ENCODE results near the gene MLC1. TPM values are rescaled to one million over a fixed set of nuclear protein-coding genes. Genes with fewer than 3 reads are reported as not detected.

The MLC1 gene
- total RNA-seq, 1 donor from 2014 or later = not detected

DNA sequence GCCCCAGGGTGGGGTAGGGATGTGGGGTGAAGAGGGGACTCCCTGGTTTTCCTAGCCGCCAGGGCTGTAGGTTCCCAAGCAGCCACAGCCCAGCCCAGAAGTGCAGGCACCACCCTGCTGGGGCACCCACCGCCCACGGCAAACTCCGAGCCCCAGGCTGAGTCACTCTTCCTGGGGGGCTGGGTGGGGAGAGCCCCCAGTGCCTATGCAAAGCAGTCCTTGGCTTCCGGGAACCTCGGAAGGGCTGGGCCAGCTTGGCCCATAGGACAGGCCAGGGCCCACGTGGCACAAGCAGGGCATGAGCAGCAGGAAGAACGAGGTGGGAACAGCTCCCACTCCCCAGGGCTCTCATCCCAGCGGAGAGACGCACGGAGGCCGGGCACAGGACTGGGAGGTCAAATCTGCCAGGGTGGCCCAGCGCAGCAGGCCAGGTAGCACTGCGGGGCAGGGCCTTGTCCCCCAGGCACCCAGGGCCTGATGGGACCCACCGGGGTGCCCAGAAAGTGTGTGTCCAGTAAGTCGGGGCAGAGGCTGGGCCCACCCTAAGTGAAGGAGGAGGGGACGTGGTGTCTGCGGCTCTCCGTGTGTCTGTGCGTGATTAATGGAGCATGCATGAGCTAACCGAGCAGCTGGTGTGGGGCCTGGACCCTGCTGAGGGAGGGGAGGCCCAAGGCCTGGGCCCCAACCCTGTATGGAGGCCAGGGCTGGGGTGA is 68.1 kb downstream of the MLC1 start:
- DNase-seq (ENCODE audit: low read depth in 2 of 2) = no peak

DNA sequence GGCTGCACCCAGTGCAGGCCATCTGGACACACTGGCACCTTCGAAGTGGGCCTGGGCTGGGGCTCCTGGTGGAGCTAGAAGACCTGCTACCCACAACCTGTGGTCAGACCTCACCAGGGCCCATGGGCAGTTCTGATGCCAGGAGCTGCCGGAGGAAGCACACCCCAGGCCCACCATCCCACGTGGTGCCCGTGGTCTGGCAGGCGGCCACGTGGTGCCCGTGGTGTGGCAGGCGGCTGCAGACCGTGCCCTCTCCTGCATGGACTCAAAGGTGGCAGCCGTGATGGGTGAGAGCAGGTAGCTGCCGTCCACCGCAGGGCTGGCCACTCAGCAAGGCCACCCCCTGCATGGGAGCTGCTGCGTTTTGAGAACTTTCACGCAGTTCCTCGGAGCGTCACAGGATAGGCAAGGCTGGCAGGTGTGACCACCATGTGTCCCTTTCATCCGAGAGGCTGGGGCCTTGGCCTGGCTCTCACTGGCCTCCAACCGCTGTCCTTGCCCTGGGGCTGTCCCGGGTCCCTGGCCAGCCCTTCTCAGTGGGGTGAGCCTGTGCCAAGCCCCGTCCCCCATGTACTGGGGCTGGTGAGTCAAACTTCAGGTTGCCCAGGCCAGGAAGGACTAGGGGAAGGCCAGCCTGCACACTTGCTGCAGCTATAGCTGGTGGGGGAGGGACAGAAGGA is 68.8 kb downstream of the MLC1 start:
- DNase-seq (ENCODE audit: low read depth in 2 of 2) = no peak

DNA sequence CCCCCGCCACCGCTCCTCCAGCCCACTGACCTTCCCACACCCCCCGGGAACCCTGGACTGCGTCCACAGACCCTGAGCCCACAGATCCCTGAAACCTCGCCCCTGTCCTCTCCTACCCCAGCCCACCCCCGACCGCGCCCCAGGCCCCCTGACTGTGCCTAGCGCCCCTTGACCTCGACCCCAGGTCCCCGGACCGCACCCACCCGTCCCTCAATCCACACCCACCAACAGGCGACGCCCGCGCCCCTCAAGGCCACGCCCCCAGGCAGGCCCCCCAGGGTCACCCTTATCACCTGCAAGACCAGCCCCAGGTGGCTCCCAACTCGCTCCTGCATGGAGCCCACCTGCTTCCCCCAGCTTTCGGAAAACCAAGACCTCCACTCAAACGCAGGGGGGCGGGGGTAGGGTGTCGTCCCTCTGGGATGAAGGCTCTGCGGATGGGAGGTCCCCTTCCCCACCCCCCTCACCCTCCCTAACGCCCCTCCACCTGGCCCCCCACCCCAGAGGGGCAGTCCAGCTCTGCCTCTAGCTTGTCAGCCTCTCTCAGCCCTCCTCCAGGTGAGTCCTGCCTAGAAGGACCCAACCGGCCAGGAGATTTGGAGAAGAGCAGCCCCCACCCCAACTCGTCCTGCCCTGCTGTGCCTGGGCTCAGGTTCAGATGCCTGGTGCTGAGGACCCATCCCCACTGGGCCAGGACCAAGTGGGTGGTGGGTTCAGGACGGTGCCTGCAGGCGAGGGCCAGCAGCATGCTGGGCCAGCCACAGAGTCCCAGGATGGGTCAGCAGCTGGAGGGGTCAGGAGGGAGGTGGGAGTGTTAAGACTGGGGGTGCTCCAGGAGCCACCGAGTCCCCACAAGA is 69.5 kb downstream of the MLC1 start:
- DNase-seq (ENCODE audit: low read depth in 2 of 2) = no peak

DNA sequence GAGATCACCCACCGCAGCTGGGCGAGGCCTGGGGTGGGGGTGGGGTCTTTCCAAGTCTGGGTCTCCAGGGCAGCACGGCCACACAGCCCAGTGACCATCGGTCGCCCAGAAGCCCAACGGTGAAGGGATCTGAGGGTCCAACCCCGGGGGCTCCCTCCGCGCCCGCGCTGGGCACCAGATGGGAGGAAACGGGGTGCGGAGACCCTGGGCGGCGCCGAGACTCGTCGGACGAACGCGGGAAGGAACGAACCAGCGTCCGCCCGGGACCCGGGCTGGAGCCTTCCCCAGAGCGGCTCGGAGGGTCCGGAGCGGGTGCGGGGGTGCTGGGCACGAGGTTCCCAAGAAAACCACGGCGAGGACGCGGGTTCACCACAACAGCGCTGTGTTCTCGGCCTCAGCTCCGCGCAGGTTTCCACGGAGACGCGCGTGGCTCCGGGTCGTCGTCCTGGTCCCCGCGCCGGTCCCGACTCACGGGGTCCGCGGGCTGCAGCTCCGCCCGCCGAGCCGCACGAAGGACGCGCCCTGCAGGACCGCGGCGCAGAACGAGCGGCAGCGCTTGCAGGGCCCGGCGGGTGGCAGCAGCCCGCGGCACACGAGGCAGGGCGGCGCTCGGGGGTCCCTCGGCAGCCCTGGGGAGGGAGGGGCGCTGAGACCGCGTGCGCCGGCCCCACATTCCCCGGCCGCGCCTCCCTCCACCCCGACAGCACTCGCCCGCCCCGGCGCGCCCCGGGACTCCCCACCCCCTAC is 70.4 kb downstream of the MLC1 start:
- DNase-seq (ENCODE audit: low read depth in 2 of 2) = no peak

DNA sequence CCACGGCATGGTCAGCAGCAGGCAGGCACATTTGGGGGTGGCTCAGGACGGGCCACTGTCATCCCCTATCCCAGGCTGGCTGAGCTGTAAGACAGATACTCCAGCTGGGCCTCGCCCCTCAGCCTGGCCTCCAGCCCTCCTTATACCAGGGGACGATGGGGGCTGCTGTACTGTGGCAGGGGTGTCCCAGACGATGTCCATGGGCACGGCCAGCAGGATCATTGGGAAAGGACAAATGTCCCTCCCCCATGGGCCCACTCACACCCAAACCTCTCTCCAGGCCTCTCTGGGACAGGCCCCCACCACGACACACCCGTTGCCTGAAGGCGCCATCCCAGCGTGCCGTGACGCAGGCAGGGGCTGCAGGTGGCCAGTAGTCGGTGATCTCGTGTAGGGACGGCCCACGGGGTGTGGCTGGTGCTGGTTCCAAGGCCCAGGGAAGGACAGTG is 71.1 kb downstream of the MLC1 start:
- no peak for DNase-seq (ENCODE audit: low read depth in 2 of 2)

DNA sequence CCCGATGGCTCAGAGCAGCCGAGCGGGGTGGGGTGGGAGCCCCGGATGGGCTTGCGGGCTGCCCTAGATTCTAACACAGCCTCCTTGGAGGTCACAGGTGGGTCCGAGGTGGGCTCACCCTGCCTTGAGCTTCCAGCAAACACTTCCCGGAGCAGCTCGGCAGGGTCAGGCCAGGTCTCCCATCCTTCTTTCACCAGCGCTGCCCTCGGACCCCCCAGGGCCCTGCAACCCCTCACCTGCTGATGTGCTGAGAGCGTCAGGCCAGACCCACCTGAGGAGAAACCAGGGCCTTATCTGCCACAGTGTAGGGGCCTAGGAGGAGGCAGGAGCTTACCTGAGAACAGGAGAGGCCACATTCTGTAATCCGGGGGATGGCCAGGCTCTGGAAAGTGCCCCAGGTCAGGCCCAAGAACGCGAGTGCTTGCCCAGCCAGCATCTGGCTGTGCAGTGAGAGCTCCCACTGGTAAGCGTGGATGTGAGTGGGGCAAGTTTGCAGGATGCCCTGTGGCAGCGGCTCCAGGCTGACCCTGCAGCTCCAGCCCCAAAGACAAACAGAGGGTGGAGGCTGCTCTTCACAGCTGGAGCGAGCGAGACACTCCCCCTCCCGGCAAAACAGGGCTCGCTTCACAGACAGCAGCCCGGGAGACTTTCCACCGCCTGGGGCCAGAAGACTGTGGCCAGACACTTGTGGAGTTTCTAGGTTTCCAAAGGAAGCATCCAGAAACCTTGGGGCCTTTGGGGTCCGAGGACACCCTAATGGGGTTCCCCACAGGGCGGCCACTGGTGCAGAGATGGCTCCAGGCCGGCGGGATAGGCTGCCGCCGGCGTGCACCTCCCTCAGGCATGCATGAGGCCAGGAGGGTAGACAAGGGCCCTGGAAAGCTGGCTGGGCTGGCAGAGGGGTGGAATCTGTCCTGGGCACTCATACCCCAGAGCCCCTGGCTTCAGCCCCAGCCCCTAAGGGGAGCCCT is 72.7 kb downstream of the MLC1 start, which contains the start of gene IL17REL:
IL17REL (minus strand) TSS at position 555 of the 971 bp plus-strand sequence; CDS start at position 436, 119 bp downstream.
- DNase-seq (ENCODE audit: low read depth in 2 of 2) = no peak

DNA sequence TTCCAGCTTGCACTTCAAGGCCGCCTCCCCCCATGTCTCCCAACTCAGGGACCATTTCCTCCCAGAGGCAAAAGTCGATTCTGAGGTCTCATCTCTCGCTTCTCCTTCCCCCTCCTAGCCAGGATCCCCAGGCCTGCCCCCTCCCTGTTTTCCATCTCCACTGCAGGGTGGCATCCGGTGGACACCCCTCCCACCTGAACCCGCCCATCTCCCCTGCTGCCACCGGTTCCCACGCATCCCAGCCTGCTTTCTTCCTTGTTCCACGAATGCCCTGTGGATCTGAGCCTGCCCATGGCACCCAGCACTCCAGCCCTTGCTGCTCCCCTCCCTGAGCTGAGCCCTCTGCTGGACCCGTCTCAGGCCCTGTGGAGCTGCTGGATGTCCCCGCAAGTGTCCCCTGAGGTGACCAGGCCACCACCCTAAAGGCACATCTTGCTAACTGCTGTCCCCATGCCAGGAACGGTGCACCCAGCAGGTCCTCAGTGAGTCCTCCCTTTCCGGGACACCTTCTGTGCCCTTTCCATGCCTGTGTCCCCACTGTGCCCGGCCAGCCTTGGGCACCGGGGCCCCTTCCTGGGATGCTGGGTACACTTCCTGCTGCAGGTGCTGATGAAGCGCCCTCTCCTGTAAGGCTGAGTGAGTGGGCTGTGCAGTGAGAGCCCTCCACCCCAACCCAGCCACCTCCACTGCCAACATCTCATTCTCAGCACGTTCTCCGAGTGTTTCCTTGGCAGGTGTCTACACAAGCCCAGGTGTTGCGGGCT is 73.6 kb downstream of the MLC1 start:
- no peak for DNase-seq (ENCODE audit: low read depth in 2 of 2)

DNA sequence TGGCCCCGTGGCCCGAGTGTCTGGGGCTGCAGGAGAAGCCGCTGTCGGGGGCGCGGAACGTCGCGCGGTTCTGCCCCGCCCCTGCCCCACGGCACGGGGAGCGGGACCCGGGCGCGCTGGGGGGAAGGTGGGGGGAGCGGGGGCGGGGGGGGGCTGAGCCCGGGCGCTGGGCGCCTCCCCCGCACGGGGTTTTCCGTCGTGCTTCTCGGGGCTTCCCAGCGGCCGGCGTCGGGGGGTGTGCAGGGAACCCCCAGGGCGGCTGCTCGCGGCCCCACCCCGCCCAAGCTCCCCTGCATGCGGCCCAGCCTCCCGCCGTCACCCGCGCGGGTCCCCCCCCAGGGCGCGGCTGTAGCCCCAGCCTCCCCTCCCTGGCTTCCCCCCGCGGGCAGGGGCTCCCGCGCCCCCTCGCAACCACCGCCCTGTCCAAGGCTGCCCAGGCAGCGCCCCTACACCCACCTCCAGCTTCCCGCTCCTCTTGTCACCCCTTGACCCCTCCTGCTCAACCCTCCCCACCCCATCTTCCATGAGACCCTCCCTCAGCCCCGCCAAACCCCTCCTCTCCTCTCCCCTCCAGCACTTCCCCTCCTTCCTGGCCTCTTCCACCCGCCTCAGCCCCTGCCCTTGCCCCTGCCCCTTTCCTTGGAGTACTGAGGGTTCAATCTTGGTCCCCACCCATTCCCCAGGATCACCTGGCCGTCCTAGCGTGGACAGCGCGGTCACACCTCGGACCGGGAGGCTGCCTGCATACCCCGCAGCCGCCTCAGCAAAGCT is 74.4 kb downstream of the MLC1 start:
- DNase-seq (ENCODE audit: low read depth in 2 of 2) = no peak

DNA sequence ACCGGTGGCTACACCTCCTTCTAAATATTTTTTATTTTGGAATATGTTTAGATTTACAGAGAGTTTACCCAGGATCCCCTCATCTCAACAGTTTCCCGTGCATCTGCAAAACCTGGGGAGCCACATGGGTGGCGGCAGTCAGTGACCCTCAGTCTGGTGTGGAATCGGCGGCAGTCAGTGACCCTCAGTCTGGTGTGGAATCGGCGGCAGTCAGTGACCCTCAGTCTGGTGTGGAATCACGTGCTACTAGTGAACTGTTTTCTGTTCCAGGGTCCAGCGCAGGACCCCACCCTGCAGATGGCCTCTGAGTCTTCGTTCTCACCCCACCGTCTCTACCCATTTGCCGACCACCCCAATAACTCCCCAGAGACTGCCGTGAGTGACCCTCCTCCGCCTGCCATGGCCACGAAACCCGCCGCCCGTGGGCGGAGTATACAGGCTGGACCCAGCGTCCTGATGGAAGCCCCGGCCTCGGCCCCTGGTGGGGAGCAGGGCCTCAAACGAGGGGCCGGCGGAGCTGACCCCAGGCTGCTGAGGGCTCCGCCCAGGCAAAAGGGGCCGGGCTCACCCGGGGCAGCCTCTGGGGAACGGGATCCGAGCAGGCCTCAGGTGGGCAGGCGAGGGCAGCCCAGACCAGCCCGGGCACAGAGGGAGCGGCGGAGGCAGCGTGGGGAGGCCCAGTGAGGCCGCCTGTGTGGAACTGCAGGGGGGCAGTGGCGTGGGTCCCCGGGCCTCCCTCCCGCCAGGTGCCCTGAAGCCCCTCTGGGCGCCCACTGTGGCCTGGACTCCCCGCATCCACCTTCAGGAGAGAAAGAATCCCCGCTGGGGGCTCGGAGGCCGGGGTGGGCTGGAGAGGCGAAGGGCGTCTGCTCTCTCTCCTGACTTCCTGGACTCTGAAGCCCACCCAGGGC is 75.2 kb downstream of the MLC1 start:
- no peak for DNase-seq (ENCODE audit: low read depth in 2 of 2)

Other genes starting within 250 kb of the MLC1 start
- gene ZBED4, start 231.6 kb downstream of the MLC1 start, total RNA-seq = 11.0 and 16.4 TPM in 2 replicates
- 11.2 and 19.7 TPM in 2 replicates for gene ALG12, start 167.0 kb downstream of the MLC1 start, total RNA-seq
- 47.5 and 49.9 TPM in 2 replicates for gene CRELD2, start 166.8 kb downstream of the MLC1 start, total RNA-seq
- 163 and 289 TPM in 2 replicates for gene PIM3, start 124.7 kb downstream of the MLC1 start, total RNA-seq
- gene IL17REL, start 72.7 kb downstream of the MLC1 start, total RNA-seq = under 0.01 TPM in 1 of 2 replicates, not detected in the other
- gene TTLL8, start 27.1 kb downstream of the MLC1 start, total RNA-seq = not detected in 2 replicates
- 22.7 and 44.1 TPM in 2 replicates for gene MOV10L1, start 4.6 kb upstream of the MLC1 start, total RNA-seq
- gene PANX2, start 85.3 kb upstream of the MLC1 start, total RNA-seq = 0.13 and 0.63 TPM in 2 replicates
- gene TRABD, start 100.5 kb upstream of the MLC1 start, total RNA-seq = 16.2 and 20.0 TPM in 2 replicates
- gene SELENOO, start 115.6 kb upstream of the MLC1 start, total RNA-seq = 15.8 and 22.6 TPM in 2 replicates
- gene TUBGCP6, start 159.6 kb upstream of the MLC1 start, total RNA-seq = 14.0 and 22.0 TPM in 2 replicates
- 9.4 and 18.2 TPM in 2 replicates for gene HDAC10, start 165.8 kb upstream of the MLC1 start, total RNA-seq
- gene MAPK12, start 176.3 kb upstream of the MLC1 start, total RNA-seq = 40.6 and 70.2 TPM in 2 replicates
- gene MAPK11, start 185.0 kb upstream of the MLC1 start, total RNA-seq = 19.9 and 25.9 TPM in 2 replicates
- 49.4 and 71.9 TPM in 2 replicates for gene PLXNB2, start 222.2 kb upstream of the MLC1 start, total RNA-seq
- 0.64 and 1.9 TPM in 2 replicates for gene DENND6B, start 241.6 kb upstream of the MLC1 start, total RNA-seq

All from dermis microvascular lymphatic vessel endothelial cell (primary cell).